HK-2 (cell line): ENCODE data around the gene TMEM9.

ENCODE experiments used
- DNase-seq: peaks from one replicate; pipeline ENCODE4 v3.0.0-alpha.2; 2018; ENCODE audit not compliant: unreplicated experiment

The TMEM9 gene

DNA sequence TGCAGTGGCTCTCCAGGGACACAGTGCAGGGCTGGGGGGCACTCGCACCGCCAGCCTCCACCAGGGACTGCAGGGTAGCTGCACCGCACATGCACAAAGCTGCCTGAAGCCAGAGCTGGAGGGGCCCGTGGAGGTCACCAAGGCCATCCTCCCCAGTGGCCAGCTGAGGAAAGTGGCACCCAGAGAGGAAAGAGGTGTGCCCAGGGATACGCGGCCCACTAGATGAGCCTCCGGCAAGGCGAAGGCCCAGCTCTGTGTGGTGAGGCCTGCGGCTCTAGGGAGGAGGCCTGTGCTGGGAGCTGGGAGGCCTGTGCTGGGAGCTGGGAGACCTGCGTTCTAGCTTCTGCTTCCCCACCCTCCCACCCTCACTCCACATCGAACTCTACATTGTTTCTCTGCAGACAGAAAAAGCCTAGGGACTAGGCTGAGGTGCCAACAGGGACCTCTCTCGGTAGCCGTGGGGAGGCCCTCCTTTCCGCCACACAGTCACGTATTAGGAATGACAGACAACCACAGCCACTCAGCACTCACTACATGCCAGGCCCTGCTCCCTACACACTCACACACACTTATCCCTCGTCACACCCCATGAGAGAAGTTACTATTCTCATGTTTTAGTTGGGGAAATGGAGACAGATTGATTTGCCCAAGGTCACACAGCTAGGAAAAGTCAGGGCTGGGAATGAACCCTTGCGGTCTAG lies 26.4 kb downstream of the TMEM9 start:
- DNase-seq: peak; percentile 64

DNA sequence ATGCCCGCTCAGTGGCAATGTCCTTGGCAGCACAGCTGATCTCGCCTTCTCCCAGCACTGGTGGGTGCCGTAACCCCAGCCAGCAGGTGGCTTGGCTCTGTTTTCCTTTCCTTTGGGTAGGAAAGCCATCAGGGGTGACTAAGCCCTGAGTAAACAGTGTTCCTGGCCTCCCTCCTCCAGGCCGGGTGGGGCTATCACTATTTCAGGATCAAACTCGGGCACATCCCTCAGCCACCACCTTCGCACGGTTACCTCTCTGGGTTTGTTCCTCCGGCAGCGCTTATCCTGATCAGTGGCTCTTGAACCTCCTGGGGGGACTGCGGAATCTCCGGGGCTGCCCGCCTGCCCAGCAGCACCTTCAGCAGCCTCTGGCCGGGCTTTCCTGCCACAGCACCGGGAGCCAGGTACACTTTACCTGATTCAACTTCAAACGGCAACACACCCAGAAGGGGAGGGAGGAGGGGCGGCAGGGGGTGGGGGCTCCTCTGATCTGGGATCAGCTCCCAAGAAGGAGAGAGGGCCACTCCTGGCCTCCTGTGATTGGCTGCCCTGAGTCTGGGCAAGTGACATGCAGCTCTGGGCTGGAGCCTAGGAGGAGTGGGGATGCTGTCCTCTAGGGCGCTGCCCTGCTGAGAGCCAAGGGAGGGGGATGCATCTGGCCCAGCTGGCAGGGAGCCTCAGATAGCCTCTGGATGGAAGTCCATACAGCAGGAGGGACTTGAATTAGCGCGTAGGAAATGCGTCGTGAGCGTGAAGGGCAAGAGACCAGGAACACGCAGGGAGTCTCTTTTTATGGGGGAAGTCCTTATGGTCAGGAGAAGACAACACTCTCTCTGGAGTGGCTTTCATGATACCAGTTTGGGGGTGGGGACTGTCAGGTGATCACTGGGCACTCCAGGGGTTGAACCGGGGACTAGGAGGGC lies 27.2 kb downstream of the TMEM9 start, which contains the start of gene ASCL5:
Gene ASCL5, minus strand, starts transcription at position 353 of the 923 bp plus-strand sequence. CDS start 11,812 bp downstream, outside the sequence.
- peak; percentile 77 for DNase-seq

DNA sequence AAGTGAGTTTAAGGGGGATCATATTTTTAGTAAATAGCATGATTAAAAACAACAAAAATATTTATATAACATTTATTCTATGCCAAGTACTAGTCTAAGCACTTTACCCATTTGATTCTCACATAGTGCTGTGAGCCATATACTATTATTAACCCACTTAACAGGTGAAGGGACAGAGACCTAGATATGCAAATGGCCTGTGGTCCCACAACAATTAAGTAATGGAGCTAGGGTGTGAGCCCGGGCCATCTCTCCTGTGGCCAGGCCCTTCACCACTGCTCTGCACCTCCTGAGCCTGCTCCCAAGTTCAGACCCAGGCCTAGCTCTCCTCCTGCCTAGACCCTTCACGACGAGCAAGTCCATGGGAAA lies 27.8 kb downstream of the TMEM9 start:
- no peak for DNase-seq

DNA sequence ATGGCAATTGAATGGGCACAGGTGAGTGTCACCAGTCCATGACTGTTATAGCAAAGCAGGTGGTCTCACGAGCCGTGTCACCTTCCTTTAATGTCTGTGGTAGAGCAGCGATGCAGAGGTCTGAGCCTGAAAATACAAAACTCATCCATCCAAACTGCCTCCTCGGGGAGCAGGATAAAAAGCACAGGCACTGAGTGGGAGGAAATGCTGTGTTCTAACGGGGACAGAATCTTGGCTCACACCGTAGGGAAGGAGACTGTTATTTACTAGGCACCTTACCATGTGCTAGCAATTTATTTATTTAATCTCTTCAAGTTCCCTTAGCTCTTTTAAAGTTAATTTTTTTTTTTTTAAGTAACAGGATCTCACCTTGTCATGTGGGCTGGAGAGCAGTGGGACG lies 28.5 kb downstream of the TMEM9 start:
- DNase-seq: no peak

DNA sequence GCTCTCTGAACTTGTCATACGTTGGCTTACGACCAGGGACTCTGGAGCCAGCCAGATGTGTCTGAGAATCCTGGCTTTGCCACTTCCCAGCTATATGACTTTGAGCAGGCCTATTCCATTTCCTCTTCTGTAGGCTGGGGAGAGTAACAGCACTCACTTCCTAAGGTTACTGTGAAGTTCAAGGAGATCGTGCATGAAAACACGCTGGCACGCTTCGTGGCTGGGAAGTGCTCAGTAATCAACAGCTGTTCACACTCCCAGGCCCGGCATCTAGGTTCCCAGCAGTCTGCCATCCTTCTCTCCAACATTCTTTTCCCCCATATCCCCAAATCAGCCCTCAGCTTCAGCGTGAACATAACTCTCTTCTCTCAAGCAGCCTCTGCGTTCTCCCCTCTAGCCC lies 29.3 kb downstream of the TMEM9 start:
- no peak for DNase-seq

DNA sequence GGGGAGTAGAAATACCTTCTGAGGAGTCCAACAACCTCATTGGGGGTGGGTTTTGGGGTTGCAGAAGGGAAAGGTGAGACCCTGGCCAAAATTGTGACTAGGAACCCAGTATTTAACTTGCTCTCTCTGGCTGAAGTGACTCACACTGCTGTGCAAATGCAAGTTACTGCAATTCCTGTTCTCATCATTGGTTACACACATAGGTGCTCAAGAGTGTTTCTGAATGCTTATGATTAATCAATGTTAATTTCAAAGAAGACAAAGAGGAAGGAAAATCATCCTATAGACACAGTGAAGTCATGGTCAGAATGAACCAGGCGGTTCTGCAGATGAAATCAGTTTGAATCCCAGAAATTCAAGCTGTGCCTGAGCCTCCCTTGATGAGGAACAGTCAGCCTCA lies 30.4 kb downstream of the TMEM9 start:
- no peak for DNase-seq

DNA sequence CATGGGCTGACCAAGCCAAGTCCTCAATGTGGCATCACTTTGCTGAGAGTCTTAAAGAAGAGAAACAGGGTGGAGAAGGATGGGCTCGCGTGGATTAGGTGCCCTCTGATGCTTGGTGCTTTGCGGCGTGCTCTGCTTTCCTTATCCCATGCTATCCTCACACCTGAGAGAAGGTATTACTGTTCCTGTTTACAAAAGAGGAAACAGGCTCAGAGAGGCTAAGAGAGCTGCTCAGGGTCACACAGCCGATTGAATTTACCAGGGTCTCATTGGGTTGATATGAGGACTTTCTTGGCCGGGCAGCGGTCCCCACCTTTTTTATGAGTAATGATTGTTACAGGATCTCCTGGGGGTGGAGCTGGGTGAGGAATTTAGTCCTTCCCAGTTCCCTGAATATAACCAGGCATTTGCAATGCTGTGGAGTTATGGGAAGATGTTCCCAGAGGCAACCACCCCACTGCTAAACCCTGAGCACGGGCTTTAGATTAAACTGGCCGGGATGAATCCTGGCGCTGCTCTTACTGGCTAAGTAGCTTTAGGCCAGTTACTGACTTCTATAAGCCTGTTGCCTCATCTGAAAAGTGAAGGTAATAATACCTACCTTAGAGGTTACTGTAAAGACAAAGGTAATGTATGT lies 31.8 kb downstream of the TMEM9 start:
- no peak for DNase-seq

DNA sequence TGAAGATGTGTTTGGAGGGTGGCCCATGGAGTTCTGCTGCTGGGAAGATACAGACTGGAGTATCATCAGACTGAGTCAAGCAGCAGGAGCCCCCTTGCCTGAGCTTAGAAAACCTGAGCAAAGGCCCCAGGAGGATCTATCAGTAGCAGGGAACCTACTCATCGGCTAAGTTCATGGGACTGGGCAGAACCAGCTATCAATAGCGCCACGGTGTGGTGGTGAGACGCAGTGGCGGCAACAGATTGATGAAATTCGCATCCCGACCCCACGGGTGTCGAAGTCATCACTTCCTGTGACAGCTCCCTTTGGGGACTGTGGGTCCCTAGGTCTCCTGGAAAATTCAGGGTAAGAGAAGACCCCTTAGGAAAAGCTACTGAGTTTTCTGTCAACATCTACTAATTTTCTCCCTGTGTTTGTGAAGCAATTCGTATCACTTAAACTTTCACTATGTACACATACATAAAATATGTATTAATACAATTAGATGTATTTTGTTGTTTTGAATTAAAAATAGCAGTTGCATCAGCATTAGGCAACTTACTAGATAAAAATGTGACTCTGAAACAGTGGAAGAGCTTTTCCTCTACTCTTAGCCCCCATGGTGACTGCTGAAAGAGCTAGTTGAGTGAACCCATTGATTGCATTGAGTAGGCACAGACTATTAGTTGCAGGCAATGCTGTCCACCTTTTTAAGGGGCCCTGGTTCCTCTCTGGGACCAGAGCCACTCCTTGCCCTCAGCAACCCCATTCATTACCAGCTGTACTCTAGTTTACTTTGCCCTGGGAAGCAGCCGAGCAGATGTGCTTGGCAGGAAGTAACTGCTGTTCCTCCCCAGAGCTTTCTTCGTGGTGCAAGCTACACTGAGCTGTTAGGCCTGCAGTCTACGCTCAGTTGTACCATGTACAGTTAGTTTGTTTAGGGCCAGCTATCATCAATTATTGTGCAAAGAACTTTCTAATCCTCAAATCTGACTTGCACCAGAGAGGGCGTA lies 34.8 kb downstream of the TMEM9 start:
- peak; percentile 38 for DNase-seq

DNA sequence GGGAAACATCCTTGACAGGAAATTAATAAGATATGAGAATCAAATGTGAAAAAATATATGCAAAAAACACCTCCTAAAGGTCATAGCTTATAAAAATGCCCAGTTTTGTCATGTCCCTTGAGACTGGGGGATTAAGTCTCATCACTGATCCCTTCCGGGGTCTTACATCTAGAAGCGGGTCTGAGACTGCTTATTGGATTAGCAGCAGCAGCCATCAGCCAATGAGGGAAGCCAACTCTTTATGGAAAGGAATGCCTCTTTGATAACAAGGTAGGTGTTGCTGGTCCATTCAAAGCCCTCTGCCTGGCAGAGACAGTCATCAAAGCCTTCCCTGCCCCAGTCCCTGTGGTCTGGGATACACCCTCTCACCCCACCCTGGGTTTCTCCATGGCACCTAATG lies 38.2 kb downstream of the TMEM9 start:
- no peak for DNase-seq

DNA sequence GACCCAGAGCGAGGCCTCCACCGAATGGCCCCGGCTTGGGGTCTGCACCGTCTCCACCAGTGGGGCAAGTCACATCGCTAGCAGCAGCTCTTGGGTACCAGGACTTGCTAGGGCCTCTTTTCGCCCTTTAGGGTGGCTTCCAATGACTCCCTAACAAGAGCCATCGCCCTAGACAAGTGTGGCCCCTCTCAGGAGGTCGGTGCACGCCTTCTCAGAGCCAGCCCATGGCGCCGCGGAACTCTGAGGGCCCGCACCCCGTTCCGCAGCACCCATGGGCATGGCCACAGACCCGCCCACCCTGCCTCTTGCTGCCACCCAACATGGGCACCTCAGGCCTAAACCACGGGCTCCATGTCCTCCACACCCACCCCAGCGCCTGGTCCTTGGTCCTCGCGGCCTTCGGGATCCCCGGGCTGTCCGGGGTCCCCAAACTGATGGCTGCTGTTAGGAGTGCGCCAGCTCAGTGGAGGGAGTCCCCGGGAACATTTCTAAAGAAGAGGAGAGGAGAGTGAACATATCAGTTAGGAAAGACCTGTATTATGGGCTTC lies 38.8 kb downstream of the TMEM9 start:
- no peak for DNase-seq

DNA sequence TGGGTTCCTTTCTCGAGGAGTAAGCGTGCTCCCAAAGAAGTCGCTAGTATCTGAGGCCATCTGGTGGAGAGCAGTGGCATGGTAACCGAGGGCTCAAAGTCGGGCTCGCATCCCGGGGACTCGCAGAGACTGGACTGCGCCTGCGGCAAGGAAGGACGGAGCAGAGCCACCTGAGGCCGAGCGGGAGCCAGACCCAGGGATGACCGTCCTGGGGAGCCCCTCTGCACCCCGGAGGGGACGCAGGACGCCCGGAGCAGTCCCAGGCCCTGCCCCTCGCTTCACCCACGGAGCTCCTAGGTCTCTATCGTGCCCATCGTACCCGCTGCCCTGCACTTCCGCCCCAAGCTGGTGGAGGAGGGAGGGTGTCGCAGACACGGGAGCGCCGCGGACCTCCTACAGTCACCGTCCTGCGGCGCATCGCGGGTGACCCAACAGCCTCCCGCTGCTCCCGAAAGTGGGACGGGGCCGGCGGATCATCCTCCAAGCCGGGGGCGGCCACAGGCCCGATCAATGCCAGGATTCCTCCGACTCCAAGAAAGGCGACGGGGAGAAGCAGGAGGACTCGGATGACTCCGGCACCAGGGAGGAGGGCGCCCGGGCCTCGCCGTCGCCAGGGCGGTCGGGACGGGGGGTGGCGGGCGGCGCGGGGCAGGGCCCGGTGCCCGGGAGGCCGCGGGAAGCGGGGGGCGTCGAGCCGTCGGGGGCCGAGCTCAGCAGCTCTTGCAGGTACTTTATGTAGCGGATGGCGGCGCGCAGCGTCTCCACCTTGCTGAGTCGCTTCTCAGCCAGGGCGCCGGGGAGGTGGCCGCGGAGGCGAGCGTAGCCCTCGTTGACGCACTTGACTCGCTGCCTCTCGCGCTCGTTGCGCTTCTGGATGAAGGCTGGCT lies 39.8 kb downstream of the TMEM9 start:
- peak; percentile 97 for DNase-seq

DNA sequence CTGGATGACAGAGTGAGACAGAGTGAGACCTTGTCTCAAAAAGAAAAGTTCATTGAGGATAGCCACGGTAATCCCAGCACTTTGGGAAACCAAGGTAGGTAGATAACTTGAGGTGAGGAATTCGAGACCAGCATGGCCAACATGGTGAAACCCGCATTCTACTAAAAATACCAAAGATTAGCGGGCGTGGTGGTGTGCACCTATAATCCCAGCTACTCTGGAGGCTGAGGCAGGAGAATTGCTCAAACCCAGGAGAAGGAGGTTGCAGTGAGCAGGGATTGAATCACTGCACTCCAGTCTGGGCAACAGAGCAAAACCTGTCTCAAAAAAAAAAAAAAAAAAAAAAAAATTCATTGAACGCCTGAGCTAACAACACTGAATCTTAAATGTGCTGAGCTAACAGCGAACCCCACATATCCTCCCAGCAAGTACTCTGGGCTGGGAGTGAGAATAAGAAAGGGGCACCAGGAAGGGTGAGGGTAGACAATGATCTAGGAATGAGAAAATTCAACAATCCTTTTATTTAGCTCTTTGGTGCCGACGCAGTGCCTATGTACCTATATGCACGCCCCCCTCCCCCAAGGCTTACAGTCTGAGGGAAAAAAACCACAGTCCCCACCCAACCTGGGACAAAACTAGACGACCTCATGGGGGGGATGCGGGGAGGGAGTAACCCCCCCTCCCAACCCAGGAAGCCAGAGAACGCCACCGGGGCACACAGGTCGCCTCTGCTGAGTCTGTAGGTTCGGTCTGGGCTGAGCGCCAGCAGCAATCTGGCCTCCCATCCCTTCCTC lies 40.6 kb downstream of the TMEM9 start:
- no peak for DNase-seq

DNA sequence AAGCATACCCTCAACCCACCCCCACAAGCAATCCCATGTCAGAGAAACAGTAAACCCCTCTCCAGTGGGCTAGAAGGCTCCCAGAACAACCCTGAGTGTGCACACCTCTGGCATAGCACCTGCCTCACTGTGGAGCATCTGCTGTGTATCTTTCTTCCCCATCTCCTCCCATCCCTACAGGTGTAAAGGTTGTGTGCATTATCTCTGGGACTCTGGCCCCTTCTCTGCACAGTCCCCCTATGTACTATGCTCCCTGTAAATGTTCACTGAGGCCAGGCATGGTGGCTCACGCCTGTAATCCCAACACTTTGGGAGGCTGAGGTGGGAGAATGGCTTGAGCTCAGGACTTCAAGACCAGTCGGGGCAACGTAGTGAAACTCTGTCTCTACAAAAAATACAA lies 41.3 kb downstream of the TMEM9 start:
- DNase-seq: no peak

DNA sequence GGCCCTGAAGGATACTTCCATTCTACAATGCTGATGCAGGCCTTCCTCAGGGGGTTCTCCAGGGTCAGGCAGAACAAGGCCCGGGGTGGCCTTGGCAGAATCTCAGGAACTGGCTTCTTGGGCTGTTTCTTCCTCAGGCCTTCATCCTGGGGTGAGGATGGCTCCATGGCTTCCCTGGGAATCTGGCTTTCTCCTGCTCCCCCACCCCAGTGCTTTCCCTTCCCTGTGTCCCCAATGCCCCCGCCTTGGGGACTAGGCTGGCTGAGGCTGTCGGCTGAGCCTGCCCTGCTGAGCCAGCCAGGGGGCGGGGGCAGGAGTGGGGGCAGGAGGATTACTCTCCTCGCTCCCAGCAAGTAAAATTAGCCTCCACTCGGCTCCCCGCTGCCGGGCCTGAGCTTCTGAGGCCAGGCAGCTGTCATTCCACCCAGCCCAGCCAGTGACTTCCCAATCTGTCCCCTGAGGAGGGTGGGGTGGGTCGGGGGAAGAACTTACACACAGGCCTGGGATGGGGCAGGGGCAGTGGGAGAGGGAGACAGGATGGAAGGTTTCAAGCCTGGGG lies 42.0 kb downstream of the TMEM9 start, which contains the start of gene CACNA1S:
Gene CACNA1S, minus strand, starts transcription at position 254 of the 559 bp plus-strand sequence. Its CDS starts 87 bp downstream, at position 167.
- DNase-seq: no peak

DNA sequence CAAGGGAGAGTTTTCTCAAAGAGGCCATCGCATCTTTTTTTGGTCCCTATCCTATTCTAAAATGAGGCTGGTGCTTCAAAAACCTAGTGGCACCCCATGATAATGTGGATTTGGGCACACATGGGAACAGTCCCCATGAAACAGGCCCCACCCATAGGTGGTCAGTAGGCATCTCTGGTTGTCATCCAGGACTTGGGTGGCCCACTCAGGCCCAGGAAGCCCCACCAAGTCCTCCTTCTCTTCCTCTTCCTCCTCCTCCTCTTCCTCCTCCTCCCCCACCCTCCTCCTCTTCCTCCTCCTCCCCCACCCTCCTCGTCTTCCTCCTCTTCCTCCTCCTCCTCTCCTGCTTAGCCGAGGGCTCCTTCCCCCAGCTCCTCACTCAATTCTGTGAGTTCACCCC lies 42.6 kb downstream of the TMEM9 start:
- DNase-seq: no peak

DNA sequence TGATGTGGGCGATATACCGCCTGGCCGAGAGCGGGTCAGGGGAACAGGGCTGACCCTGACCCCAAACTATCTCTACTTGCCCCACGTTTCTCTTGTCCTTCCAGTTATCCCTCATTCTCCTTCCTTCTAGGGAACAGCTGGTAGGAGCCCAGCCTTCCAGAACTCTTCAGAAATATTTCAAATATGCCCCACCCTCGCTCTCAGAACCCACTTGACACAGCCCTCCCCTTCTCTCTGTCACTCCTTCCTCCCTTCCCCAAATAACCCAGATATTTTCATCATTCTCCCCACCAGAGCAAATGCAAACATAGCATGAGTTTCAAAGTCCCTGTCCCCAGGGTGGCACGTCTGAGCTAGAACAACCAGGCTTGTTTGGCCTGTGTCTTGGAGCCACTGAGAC lies 43.1 kb downstream of the TMEM9 start:
- DNase-seq: no peak

DNA sequence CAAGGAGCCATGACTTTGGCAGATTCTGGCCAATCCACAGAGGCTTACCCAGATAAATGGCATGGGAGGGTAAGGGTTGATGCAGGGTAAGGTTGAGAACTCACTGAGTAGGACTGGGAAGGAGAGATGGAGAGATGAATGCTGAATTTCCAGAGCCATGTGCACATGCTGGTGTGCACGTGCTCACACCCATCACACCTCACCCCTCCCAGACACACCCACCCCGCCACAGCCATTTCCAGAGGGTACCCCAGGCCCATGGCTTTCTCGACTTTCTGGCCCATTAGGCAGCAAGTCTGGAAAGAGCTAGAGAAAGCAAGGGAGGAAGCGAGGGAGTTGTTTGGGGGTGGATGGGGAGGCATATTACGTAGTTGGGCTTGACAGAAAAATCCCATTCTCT lies 43.7 kb downstream of the TMEM9 start:
- DNase-seq: no peak

DNA sequence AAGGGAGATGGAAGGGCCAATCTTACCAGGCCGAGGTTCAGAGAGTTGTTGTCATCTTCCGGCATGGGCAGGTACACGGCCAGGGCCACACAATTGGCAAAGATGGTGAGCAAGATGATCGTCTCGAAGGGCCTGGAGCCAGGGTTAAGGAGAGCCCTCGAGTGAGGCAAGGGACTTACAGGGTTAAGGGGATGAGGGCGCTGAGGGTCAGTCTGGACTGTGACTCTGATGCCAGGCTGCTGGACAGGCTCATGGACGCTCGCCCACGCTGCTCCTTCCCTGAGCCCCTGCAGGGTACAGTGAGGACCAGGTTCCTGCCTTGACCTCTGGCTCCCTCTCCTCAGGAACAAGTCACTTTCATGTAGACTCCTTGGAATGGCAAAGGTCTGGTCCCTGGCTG lies 44.1 kb downstream of the TMEM9 start:
- DNase-seq: no peak

DNA sequence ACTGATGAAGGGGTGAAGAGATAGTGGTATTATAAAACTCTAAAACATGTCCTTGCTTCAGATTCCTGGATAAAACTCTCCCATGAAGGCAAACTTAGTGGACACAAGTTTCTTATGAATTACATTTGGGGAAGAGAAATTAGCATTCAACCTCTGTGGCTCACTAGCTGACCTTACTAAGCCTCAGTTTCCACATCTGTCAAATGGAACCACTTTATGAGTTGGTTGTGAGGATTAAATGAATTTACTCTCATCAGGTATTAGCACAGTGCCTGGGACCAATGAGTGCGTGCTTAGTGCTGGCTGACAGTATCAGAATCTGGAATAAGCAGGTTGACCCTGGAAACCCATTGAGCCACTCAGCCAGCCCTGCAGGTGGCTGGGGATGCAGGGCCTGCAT lies 44.6 kb downstream of the TMEM9 start:
- no peak for DNase-seq
